GM12891 (cell line): ENCODE results near the gene AHSG.

Experiments used
- DNase-seq: peaks from one replicate; pipeline ENCODE4 v3.0.0; 2011; ENCODE audit warnings: low spot score; ENCODE audit not compliant: insufficient read length
- FAIRE-seq: peaks from 2 replicates; lab custom pipeline; 2011; peaks lifted over from hg19 to GRCh38; lab: Jason Lieb, UNC
- PAX5 ChIP-seq: IDR thresholded peaks from 2 replicates; pipeline ENCODE4 v1.6.1; 2011; ENCODE audit warnings: low read length, moderate library complexity, mild to moderate bottlenecking; ENCODE audit not compliant: insufficient read depth, severe bottlenecking
- POLR2A ChIP-seq: IDR thresholded peaks from 2 replicates; pipeline ENCODE4 v1.6.1; 2011; ENCODE audit warnings: low read depth, low read length, control low read depth
- POLR2AphosphoS5 ChIP-seq: IDR thresholded peaks from 2 replicates; pipeline ENCODE4 v1.6.1; 2011; ENCODE audit warnings: low read depth, low read length, control low read depth
- POU2F2 ChIP-seq: IDR thresholded peaks from 2 replicates; pipeline ENCODE4 v1.6.1; 2011; ENCODE audit warnings: low read depth, mild to moderate bottlenecking, control low read depth, low read length, moderate library complexity
- SPI1 ChIP-seq: IDR thresholded peaks from 2 replicates; pipeline ENCODE4 v1.6.1; 2011; ENCODE audit warnings: low read depth, low read length, control low read depth
- TAF1 ChIP-seq: IDR thresholded peaks from 2 replicates; pipeline ENCODE4 v1.6.1; 2011; ENCODE audit warnings: low read depth, low read length, control low read depth

Gene AHSG

GRCh38 chr3:186593862-186594261, 19.0 kb upstream of the AHSG start:
- DNase-seq (no peak), FAIRE-seq (no peak)
- TF ChIP-seq PAX5 (no peak), TAF1 (no peak), SPI1 (no peak), POU2F2 (no peak), POLR2AphosphoS5 (no peak), POLR2A (no peak)

DNA sequence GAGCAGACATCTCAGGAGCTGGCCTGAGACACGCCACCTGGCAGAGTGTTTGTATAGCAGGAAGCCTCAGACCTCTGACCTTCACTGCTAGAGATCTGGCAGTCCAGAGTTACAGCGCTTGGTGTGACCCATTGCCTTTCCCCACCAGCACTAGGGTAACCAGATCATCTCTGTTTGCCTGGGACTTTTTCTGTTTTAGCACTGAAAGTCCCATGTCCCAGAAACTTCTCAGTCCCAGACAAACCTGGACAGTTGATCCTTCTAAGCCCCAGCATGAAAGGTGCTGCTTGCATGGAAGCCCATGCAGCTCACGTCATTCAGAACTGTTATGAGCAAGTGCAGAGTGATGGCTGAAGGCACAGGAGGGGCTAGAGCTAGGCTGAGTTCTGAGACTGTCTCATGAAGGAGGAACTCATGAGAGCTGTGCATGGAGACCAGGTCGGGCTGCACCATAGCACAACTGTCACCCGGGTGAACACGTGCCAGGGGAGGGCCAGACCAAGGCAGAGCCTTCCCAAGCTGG, 18.2 kb upstream of the AHSG start:
- FAIRE-seq, result no peak
- no peak for TF ChIP-seq SPI1
- no peak for TF ChIP-seq POLR2A
- TF ChIP-seq PAX5, result no peak
- TF ChIP-seq POU2F2, result no peak
- TF ChIP-seq POLR2AphosphoS5, result no peak
- TF ChIP-seq TAF1, result no peak
- DNase-seq, result no peak

DNA sequence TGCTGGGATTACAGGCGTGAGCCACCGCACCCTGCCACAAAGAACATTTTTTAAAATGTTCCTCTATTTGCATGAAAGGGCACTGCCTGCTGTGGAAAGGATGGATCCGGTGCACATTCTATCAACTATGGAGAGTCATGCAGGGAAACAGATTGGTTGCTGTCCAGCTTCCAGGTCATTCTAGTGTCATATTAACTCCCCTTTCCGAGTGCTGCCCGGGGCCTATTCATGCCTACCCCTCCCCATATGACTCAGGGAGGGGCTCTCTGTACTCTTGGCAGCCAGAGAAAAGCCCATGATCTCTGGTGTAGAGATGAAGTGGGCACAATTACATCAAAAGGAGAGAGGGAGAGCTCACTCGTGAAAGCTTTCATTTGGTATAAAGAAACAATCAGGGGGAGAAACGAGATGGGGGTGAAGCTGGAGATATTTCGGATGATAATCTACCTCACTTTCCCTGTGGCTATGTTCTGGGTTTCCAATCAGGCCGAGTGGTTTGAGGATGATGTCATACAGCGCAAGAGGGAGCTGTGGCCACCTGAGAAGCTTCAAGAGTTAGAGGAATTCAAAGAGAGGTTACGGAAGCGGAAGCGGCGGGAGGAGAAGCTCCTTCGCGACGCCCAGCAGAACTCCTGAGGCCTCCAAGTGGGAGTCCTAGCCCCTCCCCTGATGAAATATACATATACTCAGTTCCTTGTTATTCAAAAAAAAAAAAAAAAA, 16.1 kb upstream of the AHSG start:
- no peak for TF ChIP-seq POLR2A
- TF ChIP-seq SPI1, result no peak
- TF ChIP-seq POLR2AphosphoS5, result no peak
- TF ChIP-seq POU2F2, result no peak
- no peak for TF ChIP-seq TAF1
- TF ChIP-seq PAX5, result no peak
- FAIRE-seq (no peak), DNase-seq (no peak)

DNA sequence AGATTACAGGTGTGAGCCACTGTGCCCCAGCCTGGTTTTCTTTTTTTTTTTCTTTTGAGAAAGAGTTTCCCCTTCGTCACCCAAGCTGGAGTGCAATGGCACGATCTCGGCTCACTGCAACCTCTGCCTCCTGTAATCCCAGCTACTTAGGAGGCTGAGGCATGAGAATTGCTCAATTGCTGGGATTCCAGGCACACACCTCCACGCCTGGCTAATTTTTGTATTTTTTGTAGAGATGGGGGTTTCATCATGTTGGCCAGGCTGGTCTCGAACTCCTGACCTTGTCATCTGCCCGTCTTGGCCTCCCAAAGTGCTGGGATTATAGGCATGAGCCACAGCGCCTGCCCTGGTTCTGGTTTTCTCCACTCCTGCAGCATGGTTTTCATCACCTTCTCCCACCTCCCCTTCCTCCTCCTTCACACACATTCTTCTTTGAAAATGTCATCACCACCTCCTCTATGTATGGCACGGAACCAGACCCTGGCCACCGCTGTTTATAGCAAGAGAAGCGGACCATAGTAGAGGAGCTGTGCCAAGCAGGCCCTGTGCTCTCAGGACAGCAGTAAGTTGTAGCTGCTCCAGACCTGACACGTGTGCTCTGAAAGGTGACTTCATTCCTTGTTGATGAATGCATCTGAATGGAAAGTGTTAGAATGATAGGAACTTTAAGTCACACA, 14.6 kb upstream of the AHSG start:
- TF ChIP-seq SPI1, result no peak
- TF ChIP-seq PAX5, result no peak
- no peak for TF ChIP-seq TAF1
- no peak for TF ChIP-seq POU2F2
- TF ChIP-seq POLR2AphosphoS5, result no peak
- TF ChIP-seq POLR2A, result no peak
- FAIRE-seq, result no peak

DNA sequence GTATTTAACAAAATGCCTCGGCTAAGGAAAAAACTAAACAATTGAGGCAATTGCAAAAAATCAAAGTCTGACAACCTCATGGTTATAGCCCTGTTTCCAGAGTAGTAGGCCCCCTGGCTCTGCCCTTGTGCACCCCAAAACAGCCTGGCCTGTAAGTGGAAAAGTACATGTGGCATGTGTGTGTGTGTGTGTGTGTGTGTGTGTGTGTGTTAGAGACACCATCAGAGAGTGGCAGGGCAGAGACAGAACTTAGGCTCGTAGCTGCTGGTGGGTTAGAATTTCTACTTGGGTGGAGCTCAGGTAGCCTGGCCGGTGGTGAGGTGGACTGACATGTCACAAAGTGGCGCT, 14.1 kb upstream of the AHSG start:
- FAIRE-seq (no peak), DNase-seq (no peak)
- no peak for TF ChIP-seq SPI1
- no peak for TF ChIP-seq POLR2A
- TF ChIP-seq POLR2AphosphoS5, result no peak
- no peak for TF ChIP-seq TAF1
- no peak for TF ChIP-seq PAX5
- no peak for TF ChIP-seq POU2F2

More for the DNA sequence above, 14.6 kb upstream of the AHSG start:
- no peak for DNase-seq

- FAIRE-seq, result no peak
- DNase-seq, result no peak
- no peak for TF ChIP-seq SPI1
- TF ChIP-seq TAF1, result no peak
- no peak for TF ChIP-seq POU2F2
- no peak for TF ChIP-seq PAX5
- no peak for TF ChIP-seq POLR2AphosphoS5
Observed at GRCh38 chr3:186599142-186599784, 13.6 kb upstream of the AHSG start.

DNA sequence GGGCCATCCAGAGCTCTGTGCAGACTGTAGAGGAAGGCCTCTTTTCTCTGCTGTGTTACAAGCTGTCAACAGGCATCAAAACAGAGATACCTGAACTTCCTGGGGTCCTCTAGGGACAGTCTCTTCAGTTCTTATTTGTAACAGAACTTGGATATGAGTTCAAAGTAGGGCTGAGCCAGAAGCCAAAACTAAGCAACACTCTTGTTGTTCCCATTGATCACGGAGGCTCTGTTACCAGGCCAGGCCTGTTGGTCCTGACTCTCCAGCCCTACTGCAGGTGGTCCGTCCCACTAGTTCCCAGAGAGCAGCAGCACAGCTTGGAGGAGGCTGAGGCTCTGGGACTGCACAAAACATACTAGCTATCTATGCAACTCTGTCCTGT, 13.1 kb upstream of the AHSG start:
- no peak for TF ChIP-seq SPI1
- no peak for TF ChIP-seq POLR2AphosphoS5
- TF ChIP-seq TAF1, result no peak
- TF ChIP-seq PAX5, result no peak
- TF ChIP-seq POU2F2, result no peak
- TF ChIP-seq POLR2A, result no peak
- DNase-seq, result no peak
- FAIRE-seq, result no peak

DNA sequence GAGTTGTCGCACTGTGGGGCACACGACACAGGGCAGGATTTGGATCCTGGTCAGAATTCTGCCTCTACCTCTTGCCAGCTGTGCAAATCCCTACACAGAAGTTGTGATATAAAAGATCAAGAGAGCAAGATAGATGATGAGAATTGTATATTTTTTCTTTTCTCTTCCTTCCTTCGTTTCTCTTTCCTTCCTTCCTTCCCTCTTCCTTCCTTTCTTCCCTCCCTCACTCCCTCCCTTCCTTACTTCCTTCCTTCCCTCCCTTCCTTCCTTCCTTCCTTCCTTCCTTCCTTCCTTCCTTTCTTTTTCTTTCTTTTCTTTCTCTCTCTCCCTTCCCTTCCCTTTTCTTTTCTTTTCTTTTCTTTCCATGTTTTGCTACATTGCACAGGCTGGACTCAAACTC, 12.0 kb upstream of the AHSG start:
- DNase-seq (no peak), FAIRE-seq (no peak)
- TF ChIP-seq SPI1 (no peak), POLR2AphosphoS5 (no peak), PAX5 (no peak), POLR2A (no peak), TAF1 (no peak), POU2F2 (no peak)

- FAIRE-seq (no peak), DNase-seq (no peak)
- TF ChIP-seq TAF1 (no peak), POLR2AphosphoS5 (no peak), SPI1 (no peak), POU2F2 (no peak), PAX5 (no peak), POLR2A (no peak)
Observed at GRCh38 chr3:186603159-186603558, 9.7 kb upstream of the AHSG start.
